DMS153 treated with DMSO at 0.1 percent for 48 hours (cell line): Measurements from ENCODE around the gene IQCF6.
"Not testable (repeated sequence)": the region's sequence is repeated elsewhere in the genome, so short reads cannot be mapped to it uniquely, and the experiment has no call there.

Experiments
- DNase-seq: peaks from one replicate; lab custom pipeline; 2025; ENCODE audit not compliant: unreplicated experiment; lab: John Stamatoyannopoulos, UW

IQCF6 gene

DNA sequence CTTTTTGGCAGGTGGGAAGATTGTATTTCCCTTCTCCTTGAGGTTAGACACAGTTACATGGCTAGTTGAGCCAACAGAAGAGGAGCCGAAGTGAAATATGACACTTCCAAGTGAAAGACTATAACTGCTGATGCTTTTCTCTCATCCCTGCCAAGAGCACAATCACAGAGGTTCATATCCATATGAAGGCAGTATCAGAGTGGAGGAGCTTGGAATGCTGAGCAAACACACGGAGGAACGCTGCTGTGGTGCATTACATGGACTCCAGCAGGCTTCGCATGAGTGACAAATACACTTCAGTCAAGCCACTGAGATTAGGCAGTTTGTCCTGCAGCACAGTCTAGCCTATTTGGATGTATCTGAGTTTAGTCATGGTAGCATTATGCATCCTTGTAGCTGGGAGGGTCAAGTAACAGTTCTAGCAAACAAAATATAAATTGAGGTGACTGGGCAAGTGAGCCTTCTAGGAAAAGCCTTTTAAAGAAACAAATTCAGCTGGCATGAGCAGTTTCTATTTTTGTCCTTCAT is 5.4 kb downstream of the IQCF6 start:
- DNase-seq: no peak

- no peak for DNase-seq
These were observed 19.8 kb downstream of the IQCF6 start for GRCh38 chr3:51759203-51759602.

GRCh38 chr3:51753763-51754750 is 25.0 kb downstream of the IQCF6 start:
- DNase-seq: not testable (repeated sequence)

DNA sequence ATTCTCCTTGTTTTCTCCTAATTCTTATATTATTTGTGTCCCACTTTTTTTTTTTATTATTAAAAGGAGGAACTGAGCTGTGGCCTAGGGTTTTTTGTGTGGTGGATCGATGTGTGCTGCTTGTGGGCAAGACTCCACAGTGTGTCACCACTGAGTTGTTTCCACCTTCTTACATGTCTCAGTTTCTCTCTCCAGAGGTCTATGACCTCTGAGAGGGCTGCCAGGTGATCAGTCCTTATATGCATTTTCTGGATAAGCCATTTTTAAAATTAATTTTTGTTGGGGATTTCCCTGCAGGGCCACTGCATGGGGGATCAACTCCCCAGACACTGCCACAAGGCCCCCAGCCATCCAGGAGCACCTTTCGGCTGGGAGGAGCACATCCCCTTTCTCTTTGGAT is 27.8 kb downstream of the IQCF6 start:
- DNase-seq: no peak

- DNase-seq: no peak
These were observed 28.2 kb downstream of the IQCF6 start for GRCh38 chr3:51750878-51751277.

GRCh38 chr3:51748327-51748726 is 30.7 kb downstream of the IQCF6 start:
- no peak for DNase-seq

GRCh38 chr3:51747840-51748239 is 31.2 kb downstream of the IQCF6 start:
- no peak for DNase-seq

DNA sequence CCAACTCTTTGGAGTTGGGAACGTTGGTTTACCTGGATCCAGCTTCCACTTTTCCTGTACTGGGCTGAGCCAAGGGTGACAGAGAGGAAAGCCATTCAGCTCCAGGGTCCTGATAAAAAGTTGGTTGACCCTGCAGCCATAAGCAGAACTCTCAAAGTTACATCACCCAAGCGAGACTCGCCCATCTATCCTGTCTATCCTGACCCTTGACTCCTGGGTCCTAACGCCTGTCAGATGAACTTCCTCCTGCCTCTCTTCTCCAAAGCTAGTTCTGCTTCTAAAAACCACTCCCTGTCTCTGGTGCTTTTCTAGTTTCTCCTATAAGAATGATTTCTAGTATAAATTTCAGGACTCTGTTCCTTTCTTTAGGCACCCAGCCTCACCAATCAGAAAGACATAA is 36.1 kb downstream of the IQCF6 start:
- not testable (repeated sequence) for DNase-seq

DNA sequence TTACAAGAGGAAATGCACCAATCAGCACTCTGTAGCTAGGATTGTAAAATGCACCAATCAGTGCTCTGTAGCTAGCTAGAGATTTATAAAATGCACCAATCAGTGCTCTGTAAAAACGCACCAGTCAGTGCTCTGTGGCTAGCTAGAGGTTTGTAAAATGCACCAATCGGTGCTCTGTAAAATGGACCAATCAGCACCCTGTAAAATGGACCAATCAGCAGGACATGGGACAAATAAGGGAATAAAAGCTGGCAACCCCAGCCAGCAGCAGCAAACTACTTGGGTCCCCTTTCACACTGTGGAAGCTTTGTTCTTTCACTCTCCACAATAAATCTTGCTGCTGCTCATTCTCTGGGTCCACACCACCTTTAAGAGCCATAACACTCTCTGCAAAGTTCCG is 36.7 kb downstream of the IQCF6 start:
- not testable (repeated sequence) for DNase-seq

GRCh38 chr3:51739110-51739509 is 39.9 kb downstream of the IQCF6 start:
- DNase-seq: no peak

- DNase-seq: no peak
These were observed 43.1 kb downstream of the IQCF6 start for GRCh38 chr3:51735950-51736349.

DNA sequence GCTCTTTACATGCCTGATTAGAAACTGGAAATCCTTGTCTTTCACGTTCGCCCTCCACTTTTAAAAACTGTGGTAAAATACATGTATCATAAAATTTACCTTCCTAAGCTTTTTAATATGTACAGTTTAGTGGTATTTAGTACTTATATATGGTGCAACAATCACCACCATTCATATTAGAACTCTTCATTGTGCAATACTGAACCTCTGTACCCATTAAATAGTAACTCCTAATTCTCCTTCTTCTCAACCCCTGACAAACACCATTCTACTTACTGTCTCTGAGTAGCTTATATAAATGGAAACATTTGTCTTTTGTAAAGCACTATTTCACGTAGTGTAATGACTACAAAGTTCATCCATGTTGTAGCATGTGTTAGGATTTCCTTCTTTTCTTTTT is 44.0 kb downstream of the IQCF6 start:
- DNase-seq: no peak

- no peak for DNase-seq
These were observed 44.5 kb downstream of the IQCF6 start for GRCh38 chr3:51734572-51734907.

GRCh38 chr3:51733859-51734571 is 45.0 kb downstream of the IQCF6 start:
- no peak for DNase-seq

GRCh38 chr3:51729042-51729633 is 49.9 kb downstream of the IQCF6 start:
- no peak for DNase-seq
